Kidney capillary endothelial cell (primary cell): ENCODE data around the gene CRELD2.

Source experiments
- DNase-seq: peaks from one replicate; pipeline ENCODE4 v3.0.0-alpha.2; 2018; ENCODE audit warnings: low spot score

The CRELD2 gene, protein sequence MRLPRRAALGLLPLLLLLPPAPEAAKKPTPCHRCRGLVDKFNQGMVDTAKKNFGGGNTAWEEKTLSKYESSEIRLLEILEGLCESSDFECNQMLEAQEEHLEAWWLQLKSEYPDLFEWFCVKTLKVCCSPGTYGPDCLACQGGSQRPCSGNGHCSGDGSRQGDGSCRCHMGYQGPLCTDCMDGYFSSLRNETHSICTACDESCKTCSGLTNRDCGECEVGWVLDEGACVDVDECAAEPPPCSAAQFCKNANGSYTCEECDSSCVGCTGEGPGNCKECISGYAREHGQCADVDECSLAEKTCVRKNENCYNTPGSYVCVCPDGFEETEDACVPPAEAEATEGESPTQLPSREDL

DNA sequence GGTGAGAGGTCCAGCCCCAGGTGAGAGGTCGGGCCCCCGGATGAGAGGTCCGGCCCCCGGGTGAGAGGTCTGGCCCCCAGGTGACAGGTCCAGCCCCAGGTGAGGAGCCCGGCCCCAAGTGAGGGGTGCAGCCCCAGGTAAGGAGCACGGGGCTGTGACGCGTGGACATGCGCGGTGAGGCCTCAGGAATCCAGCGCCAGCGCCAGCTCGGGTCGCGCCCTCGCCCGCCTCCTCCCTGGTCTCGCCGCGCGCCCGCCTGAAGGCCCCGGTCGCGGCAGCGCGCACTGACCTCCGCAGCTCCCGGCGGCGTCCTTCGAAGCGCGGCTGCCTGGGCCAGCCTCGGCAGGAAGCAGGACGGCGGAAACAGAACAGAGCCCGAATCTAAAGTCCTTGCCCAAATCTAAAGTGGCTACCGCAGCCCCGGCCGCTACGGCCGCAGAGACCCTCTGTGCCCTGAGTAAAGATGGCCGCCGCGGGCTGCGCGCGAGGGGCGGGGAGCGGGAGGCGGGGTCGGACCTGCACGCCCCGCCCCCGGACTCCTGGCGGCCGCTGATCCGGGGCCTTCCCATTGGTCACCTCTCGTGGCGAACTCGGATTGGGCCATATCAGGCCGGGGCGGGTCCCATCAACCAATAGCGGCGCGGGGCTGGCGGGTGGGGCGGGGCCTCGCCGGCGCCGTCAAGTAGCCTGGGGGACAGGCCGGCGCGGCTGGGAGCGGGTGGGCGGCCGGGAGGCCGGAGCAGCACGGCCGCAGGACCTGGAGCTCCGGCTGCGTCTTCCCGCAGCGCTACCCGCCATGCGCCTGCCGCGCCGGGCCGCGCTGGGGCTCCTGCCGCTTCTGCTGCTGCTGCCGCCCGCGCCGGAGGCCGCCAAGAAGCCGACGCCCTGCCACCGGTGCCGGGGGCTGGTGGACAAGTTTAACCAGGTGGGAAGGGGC is at the start of gene CRELD2, which contains the start of gene ALG12:
CRELD2 (plus strand) TSS at position 661 of the 937 bp plus-strand sequence; CDS start at position 797, 136 bp downstream.
ALG12 (minus strand) TSS at position 465 of the 937 bp plus-strand sequence. CDS start 4,673 bp downstream, outside the sequence.
- DNase-seq: peak; percentile 96

DNA sequence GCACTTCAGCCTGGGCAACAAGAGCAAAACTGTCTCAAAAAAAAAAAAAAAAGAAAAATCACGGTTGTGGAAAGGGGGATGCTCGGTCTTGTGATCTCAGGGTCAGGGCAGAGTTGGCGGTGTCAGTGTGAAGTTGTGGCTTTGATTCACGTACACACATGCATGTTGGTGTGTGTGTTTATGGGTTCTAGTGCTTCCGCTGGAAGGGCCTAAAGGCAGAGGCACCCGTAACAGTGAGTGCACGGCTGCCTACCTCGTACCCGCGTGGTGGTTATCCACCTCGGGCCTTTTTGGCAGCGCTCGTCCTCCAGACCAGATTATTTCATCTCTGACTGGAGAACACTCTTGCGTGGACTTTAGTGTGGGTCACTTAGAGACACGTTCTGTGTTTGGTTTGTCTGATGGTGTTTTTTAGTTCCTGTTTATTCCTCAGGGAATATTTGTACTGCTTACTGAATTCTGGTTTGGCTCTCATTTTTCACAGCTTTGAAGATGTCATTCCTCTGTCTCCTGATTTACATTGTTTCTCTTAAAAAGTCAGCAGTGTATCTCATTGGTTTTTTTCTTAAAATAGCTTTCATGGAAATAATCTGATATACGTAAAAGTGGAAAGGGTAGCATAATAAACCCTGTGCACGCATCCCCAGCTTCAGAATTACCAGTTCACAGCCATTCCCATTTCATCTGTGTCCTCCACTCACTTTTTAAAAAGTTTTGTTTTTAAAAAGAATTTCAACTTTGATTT is 49.2 kb upstream of the CRELD2 start:
- no peak for DNase-seq

DNA sequence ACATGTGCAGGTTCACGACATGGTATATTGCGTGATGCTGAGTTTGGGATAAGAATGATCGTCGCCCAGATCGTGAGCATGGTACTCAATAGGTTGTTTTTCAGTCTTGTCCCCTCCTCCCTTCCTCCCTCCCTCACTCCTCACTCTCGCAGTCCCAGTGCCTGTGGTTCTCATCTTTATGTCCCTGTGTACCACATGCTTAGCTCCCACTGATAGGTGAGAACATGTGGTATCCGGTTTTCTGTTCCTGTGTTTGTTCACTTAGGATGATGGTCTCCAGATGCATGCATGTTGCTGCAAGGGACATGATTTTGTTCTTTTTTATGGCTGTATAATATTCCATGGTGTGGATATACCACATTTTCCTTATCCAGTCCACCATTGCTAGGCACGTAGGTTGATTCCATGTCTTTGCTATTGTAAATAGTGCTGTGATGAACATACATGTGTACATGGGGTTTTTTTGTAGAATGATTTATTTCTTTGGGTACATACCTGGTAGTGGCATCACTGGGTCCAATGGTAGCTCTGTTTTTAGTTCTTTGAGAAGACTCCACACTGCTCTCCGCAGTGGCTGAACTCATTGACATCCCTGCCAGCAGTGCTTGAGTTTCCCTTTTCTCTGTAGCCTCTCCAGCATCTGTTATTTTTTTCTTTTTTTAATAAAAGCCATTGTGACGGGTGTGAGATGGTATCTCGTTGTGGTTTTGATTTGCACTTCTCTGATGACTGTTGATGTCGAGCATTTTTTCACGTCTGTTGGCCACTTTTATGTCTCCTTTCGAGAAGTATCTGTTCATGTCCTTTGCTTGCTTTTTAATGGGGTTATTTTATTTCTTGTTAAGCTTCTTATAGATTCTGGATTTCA is 48.4 kb upstream of the CRELD2 start:
- DNase-seq: no peak

DNA sequence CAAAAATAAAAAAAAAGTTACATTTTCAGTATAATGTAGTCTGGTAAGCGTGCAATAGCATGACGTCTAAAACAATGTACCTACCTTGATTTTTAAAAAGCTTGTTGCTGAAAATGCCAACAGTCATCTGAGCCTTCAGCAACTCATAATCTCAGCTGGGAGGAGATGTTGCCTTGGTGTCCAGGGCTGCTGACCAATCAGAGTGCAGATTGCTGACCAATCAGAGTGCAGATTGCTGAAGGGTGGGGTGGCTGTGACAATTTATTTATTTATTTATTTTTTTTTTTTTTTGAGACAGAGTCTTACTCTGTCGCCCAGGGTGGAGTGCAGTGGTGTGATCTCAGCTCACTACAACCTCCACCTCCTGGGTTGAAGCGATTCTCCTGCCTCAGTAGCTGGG is 47.0 kb upstream of the CRELD2 start:
- DNase-seq: no peak

DNA sequence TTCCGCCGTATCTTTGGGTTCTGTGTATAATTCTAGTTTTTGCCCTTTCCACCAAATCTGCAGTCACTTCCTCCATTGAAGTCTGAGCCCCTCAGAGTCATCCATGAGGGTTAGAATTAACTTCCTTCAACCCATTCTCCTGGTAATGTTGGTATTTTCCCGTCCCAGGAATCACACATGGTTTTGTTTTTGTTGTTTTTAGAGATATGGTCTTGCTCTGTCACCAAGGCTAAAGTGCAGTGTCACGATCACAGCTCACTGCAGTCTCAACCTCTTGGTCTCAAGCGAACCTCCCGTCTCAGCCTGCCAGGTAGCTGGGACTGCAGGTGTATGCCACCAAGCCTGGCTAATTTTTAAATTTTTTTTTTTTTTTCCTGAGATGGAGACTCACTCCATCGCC is 46.1 kb upstream of the CRELD2 start:
- DNase-seq: no peak

DNA sequence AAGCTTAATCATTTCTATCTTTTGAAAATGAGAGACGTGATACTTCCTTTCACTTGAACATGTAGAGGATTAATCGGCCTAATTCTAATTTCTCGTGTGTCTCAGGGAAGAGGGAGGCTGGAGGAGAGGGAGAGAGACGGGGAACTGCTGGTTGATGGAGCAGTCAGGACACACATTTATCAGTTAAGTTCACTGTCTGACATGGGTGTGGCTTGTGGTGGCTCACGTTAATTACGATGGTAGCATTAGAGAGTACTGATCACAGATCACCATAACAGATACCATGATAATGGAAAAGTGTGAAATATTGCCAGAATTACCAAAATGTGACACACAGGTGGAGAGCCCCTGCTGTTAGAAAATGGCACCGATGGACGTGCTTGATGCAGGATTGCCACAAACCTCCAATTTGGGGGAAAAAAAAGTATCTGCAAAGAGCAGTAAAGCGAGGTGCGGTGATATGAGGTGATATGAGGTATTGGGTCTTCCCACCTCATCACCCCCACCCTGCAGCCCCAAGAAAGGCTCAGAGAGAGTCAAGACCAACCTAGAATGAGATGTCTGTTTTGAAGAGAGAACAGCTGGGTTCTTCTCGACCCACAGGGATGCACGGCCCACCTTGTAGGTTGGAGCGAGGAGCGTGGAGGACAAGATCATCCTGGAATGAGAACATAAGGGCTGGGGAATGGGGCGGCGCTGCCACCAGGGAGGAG is 45.0 kb upstream of the CRELD2 start:
- no peak for DNase-seq

DNA sequence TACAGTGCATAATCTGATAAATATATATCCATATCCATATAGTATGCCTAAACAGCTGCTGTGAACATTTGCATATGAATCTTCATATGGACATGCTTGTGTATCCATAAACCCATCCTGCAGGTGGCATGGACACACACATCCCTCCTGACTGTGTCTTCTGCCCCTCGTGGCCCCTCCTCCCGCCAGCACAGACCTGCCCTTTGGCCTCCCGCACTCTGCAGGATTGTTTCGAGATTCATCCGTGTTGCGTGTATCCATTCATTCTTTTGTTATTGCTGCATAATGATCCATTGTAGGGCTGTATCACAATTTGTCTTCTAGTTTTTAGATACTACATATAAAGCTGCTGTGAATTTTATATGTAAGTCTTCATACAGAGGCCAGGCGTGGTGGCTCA is 40.8 kb upstream of the CRELD2 start:
- no peak for DNase-seq

DNA sequence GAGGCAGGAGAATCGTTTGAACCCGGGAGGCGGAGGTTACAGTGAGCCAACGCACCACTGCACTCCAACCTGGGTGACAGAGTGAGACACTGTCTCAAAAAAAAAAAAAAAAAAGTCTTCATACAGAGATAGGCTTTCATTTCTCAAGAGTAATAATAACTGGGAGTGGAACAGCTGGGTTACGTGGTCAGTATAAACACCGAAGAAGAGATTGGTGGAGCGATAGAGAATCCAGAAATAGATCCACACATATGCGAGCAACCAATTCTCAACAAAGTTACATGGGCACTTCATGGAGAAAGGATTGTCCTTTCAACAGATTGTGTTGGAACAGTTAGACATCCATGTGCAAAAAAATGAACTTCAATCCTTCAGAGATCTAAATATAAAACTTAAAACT is 40.2 kb upstream of the CRELD2 start:
- DNase-seq: no peak

DNA sequence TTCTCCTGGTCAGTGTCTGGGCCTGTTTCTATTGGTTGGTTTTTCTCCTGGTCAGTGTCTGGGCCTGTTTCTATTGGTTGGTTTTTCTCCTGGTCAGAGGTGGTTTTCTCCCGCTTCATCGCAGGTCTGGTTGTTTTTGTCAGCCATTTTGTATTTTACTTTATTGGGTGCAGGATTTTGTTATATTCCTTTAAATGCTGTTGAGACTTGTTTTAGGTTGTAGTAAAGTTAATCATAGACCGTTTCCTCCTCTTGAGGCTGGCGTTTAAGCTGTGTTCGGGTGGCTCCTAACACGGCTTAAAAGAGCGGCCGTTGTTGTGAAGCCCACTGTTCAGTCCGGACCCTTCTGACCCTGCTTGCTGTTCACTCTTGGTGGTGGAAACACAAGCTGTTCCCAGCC is 38.6 kb upstream of the CRELD2 start:
- DNase-seq: no peak

DNA sequence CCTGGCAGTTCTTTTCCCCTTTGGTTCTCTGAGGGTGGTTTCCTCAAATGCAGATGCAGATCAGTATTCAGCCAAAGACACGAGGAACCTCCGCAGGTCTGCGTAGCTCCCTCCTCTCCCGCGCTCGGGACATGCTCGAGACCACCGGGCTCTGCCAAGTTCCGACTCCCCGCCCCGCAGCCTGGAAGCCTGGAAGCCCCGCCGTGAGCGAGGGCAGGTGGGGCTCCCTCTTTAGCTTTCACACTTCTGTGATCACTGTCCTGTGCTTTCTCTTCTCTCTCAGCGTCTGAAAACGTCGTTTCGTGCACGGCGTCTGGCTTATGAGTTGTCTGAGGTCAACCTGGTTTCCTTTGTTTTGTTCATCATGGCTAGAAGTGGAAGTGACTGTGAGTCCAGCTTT is 38.2 kb upstream of the CRELD2 start:
- DNase-seq: peak; percentile 44

DNA sequence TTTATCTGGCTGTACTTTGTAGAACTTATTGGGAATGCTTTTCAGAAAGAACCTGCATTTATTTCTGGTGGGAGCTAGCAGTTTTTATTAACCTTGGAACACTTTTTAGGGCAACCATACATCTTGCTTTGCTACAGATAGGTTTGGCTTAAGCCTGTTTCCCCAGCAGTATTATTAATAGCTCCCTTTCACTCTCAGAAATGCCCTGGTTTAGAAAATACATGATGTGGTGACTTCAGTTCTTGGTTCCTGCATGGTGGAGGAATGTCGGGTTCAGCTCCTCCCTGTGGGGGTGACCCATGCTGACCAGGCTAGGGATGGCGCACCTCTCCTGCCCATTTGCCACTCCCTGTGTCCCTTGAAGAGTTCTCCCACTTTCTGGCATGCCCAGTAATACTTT is 36.6 kb upstream of the CRELD2 start:
- DNase-seq: no peak

DNA sequence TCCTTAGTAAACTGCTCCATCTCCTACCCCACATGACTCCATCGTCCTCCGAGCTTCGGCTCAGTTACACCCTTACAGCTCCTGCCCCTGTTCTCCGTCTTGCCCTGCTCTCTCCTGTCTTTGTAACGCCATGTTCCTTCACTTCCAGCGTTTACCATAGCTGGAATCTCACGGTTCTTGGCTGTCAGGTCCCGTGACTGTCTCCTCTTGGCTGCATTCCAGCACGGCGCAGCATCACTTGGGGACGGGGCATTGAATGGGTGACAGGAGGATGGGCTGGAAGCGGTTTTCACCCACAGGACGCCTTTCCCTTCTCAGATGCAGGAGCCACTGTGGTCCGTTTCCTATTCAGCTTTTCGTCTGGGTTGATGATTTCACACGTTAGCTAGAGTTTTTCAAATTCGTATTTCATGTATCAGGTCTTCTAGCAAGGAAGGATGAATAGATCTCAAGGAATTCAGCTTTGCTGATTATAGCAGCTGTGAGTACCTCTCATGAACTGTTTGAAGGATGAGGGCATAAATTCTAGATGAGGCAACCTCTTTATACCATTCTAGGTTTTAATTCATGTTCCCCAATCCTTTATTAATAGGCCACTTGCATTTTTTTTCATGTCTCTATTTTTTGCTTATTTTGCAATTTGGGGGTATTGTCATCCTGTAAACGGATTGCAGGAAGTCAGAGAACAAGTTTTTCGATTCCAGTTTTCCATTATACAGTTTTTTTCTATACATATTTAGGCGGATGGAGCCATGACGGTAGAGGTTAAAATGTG is 35.7 kb upstream of the CRELD2 start:
- DNase-seq: no peak

DNA sequence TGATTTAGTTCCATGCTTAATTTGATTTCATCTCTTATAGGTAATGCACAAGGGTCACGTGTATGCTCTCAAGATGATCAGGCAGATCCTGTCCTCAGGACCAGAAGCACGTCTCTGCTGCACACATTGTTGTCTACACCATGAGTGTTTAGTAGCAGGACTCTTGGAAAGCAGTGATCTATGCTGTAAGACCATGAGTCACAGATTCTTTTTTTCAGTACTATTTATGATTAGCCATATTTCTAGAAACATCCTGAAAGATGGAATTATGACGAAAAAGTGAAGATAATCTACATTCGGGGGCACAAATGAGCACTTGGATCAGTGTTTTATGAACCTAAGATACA is 35.2 kb upstream of the CRELD2 start:
- DNase-seq: peak; percentile 46

DNA sequence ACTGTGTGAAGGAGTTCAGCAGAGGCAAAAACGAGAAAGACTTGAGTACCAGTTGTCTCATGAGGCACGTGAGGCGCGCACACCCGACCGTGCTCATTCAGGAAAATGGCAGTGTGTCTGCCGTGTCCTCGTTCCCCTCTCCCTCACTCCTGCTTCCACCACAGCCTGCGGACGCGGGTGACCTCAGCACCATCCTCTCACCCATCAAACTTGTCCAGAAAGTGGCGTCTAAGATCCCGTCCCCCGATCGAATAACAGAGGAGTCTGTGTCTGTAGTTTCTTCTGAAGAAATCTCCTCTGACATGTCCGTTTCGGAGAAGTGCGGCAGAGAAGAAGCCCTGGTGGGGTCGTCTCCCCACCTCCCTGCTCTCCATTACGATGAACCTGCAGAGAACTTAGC is 34.4 kb upstream of the CRELD2 start:
- no peak for DNase-seq

DNA sequence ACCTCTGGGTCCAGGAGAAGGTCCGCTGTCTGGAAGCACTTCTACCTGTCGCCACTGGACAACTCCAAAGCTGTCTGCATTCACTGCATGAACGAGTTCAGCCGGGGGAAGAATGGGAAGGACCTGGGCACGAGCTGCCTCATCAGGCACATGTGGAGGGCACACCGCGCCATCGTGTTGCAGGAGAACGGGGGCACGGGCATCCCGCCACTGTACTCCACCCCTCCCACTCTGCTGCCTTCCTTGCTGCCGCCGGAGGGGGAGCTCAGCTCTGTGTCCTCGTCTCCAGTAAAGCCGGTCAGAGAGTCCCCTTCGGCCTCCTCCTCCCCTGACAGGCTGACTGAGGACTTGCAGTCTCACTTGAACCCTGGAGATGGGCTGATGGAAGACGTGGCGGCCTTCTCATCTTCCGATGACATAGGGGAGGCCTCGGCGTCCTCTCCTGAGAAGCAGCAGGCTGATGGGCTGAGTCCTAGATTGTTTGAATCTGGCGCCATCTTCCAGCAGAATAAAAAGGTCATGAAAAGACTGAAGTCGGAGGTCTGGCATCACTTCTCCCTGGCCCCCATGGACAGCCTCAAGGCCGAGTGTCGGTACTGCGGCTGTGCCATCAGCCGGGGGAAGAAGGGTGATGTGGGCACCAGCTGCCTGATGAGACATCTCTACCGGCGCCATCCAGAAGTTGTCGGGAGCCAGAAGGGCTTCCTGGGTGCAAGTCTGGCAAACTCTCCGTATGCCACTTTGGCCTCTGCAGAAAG is 33.8 kb upstream of the CRELD2 start:
- DNase-seq: no peak

DNA sequence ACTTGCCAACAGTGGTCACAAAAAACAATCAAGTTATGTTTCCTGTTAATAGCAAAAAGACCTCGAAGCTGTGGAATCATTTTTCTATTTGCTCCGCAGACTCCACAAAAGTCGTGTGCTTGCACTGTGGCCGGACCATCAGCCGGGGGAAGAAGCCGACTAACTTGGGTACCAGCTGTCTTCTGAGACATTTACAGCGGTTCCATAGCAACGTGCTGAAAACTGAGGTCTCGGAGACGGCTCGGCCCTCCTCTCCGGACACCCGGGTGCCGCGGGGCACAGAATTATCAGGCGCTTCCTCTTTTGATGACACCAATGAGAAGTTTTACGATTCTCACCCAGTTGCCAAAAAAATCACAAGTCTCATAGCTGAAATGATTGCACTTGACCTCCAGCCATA is 33.2 kb upstream of the CRELD2 start:
- DNase-seq: no peak

DNA sequence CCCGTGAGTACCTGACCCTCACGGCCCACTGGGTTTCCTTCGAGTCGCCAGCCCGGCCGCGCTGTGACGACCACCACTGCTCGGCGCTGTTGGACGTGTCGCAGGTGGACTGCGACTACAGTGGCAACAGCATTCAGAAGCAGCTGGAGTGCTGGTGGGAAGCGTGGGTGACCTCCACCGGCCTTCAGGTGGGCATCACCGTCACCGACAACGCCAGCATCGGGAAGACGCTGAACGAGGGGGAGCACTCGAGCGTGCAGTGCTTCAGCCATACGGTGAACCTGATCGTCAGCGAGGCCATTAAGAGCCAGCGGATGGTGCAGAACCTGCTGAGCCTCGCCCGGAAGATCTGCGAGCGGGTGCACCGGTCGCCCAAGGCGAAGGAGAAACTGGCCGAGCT is 32.6 kb upstream of the CRELD2 start:
- no peak for DNase-seq

DNA sequence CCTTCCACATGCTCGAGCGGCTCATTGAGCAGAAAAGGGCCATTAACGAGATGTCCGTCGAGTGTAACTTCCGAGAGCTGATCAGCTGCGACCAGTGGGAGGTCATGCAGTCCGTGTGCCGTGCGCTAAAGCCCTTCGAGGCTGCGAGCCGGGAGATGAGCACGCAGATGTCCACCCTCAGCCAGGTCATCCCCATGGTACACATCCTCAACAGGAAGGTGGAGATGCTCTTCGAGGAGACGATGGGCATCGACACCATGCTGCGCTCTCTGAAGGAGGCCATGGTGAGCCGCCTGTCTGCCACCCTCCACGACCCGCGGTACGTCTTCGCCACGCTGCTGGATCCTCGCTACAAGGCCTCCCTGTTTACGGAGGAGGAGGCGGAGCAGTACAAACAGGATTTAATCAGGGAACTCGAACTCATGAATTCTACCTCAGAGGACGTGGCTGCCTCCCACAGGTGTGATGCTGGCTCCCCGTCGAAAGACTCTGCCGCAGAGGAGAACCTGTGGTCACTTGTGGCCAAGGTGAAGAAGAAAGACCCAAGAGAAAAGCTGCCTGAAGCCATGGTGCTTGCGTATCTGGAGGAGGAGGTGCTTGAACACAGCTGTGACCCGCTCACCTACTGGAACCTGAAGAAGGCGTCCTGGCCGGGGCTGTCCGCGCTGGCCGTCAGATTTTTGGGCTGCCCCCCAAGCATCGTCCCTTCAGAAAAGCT is 31.9 kb upstream of the CRELD2 start:
- no peak for DNase-seq

DNA sequence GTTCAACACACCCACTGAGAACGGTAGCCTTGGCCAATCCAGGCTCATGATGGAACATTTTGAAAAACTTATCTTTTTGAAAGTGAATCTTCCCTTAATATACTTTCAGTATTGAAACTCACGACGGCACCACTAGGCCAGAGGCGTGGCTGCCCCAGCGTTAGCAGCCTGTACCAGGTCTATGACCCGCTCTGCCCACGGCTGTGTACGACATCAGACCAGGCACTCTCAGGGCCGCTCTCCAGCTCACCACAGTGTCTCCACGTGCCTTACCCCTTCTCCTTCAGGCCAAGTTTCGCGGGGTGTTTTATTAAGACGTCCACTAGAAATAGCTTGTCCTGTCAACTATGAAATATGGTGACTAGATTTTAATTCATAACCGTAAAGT is 31.4 kb upstream of the CRELD2 start:
- no peak for DNase-seq
